ENCODE data around the gene NDUFV1. TPM values are rescaled to one million over a fixed set of nuclear protein-coding genes. Genes with fewer than 3 reads are reported as not detected.
A peak's percentile ranks its signal among the peaks of the same experiment; 100 is the strongest.
"Not testable (repeated sequence)": the region's sequence is repeated elsewhere in the genome, so short reads cannot be mapped to it uniquely, and the experiment has no call there.

NDUFV1 gene
- total RNA-seq, 1 donor = 90.1 TPM

DNA sequence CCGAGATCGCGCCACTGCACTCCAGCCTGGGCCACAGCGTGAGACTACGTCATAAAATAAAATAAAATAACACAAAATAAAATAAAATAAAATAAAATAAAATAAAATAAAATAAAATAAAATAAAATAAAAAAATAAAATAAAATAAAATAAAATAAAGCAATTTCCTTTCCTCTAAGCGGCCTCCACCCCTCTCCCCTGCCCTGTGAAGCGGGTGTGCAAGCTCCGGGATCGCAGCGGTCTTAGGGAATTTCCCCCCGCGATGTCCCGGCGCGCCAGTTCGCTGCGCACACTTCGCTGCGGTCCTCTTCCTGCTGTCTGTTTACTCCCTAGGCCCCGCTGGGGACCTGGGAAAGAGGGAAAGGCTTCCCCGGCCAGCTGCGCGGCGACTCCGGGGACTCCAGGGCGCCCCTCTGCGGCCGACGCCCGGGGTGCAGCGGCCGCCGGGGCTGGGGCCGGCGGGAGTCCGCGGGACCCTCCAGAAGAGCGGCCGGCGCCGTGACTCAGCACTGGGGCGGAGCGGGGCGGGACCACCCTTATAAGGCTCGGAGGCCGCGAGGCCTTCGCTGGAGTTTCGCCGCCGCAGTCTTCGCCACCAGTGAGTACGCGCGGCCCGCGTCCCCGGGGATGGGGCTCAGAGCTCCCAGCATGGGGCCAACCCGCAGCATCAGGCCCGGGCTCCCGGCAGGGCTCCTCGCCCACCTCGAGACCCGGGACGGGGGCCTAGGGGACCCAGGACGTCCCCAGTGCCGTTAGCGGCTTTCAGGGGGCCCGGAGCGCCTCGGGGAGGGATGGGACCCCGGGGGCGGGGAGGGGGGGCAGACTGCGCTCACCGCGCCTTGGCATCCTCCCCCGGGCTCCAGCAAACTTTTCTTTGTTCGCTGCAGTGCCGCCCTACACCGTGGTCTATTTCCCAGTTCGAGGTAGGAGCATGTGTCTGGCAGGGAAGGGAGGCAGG is 23.2 kb upstream of the NDUFV1 start, which contains the start of gene GSTP1:
TSS of gene GSTP1 (plus strand) at position 566 of the 958 bp plus-strand sequence. CDS start at position 598, 32 bp downstream.
- Histone ChIP-seq H3K4me1 (ENCODE audit: insufficient read depth, low read length) (peaks cover 67% of the 10 kb centered on the region), H3K27me3 (ENCODE audit: insufficient read depth, low read length) (no peaks in the 10 kb centered on the region), H3K4me3 (ENCODE audit: low read length) (peak within 1 kb of the TSS; percentile 57), H3K9me3 (ENCODE audit: low read depth, low read length) (no peaks in the 10 kb centered on the region)

DNA sequence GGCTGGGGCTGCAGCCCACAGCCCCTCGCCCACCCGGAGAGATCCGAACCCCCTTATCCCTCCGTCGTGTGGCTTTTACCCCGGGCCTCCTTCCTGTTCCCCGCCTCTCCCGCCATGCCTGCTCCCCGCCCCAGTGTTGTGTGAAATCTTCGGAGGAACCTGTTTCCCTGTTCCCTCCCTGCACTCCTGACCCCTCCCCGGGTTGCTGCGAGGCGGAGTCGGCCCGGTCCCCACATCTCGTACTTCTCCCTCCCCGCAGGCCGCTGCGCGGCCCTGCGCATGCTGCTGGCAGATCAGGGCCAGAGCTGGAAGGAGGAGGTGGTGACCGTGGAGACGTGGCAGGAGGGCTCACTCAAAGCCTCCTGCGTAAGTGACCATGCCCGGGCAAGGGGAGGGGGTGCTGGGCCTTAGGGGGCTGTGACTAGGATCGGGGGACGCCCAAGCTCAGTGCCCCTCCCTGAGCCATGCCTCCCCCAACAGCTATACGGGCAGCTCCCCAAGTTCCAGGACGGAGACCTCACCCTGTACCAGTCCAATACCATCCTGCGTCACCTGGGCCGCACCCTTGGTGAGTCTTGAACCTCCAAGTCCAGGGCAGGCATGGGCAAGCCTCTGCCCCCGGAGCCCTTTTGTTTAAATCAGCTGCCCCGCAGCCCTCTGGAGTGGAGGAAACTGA is 22.4 kb upstream of the NDUFV1 start:
- peak overlapping the region; percentile 57 for H3K4me3 ChIP-seq (ENCODE audit: low read length)
- H3K4me1 ChIP-seq (ENCODE audit: insufficient read depth, low read length) = peaks cover 71% of the 10 kb centered on the region

DNA sequence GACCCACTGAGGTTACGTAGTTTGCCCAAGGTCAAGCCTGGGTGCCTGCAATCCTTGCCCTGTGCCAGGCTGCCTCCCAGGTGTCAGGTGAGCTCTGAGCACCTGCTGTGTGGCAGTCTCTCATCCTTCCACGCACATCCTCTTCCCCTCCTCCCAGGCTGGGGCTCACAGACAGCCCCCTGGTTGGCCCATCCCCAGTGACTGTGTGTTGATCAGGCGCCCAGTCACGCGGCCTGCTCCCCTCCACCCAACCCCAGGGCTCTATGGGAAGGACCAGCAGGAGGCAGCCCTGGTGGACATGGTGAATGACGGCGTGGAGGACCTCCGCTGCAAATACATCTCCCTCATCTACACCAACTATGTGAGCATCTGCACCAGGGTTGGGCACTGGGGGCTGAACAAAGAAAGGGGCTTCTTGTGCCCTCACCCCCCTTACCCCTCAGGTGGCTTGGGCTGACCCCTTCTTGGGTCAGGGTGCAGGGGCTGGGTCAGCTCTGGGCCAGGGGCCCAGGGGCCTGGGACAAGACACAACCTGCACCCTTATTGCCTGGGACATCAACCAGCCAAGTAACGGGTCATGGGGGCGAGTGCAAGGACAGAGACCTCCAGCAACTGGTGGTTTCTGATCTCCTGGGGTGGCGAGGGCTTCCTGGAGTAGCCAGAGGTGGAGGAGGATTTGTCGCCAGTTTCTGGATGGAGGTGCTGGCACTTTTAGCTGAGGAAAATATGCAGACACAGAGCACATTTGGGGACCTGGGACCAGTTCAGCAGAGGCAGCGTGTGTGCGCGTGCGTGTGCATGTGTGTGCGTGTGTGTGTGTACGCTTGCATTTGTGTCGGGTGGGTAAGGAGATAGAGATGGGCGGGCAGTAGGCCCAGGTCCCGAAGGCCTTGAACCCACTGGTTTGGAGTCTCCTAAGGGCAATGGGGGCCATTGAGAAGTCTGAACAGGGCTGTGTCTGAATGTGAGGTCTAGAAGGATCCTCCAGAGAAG is 21.6 kb upstream of the NDUFV1 start:
- Histone ChIP-seq H3K4me3 (ENCODE audit: low read length) (no peak overlapping the region), H3K4me1 (ENCODE audit: insufficient read depth, low read length) (peaks cover 65% of the 10 kb centered on the region), H3K9me3 (ENCODE audit: low read depth, low read length) (no peaks in the 10 kb centered on the region), H3K27me3 (ENCODE audit: insufficient read depth, low read length) (no peaks in the 10 kb centered on the region)

More for the DNA sequence above, 22.4 kb upstream of the NDUFV1 start:
- H3K27me3 ChIP-seq (ENCODE audit: insufficient read depth, low read length) = no peaks in the 10 kb centered on the region
- H3K9me3 ChIP-seq (ENCODE audit: low read depth, low read length) = no peaks in the 10 kb centered on the region

DNA sequence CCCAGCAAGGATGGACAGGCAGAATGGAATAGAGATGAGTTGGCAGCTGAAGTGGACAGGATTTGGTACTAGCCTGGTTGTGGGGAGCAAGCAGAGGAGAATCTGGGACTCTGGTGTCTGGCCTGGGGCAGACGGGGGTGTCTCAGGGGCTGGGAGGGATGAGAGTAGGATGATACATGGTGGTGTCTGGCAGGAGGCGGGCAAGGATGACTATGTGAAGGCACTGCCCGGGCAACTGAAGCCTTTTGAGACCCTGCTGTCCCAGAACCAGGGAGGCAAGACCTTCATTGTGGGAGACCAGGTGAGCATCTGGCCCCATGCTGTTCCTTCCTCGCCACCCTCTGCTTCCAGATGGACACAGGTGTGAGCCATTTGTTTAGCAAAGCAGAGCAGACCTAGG is 20.8 kb upstream of the NDUFV1 start:
- Histone ChIP-seq H3K9me3 (ENCODE audit: low read depth, low read length) (no peaks in the 10 kb centered on the region), H3K4me1 (ENCODE audit: insufficient read depth, low read length) (peaks cover 65% of the 10 kb centered on the region), H3K4me3 (ENCODE audit: low read length) (no peak overlapping the region), H3K27me3 (ENCODE audit: insufficient read depth, low read length) (no peaks in the 10 kb centered on the region)

DNA sequence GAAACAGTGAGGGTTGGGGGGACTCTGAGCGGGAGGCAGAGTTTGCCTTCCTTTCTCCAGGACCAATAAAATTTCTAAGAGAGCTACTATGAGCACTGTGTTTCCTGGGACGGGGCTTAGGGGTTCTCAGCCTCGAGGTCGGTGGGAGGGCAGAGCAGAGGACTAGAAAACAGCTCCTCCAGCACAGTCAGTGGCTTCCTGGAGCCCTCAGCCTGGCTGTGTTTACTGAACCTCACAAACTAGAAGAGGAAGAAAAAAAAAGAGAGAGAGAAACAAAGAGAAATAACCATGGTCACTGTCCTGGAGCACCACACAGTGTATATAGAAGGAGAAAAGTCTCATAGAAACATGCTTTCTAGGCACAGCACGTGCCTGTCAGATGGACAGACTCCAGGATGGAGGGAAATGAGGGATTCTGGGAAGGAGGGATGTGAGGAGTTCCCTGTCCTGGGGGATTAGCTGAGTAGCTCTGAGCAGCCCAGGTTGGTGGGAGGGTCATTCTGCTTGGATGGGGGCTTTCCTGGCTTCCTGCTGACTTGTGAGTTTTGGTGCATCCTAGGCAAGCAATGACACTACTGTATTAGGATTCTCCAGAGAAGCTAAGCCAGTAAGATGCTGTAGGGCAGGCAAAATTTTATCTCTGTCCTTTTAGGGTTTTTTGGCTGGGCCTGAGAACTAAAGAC is 20.0 kb upstream of the NDUFV1 start:
- H3K4me1 ChIP-seq (ENCODE audit: insufficient read depth, low read length) = peaks cover 68% of the 10 kb centered on the region
- H3K4me3 ChIP-seq (ENCODE audit: low read length) = no peak overlapping the region
- H3K27me3 ChIP-seq (ENCODE audit: insufficient read depth, low read length) = no peaks in the 10 kb centered on the region
- no peaks in the 10 kb centered on the region for H3K9me3 ChIP-seq (ENCODE audit: low read depth, low read length)

DNA sequence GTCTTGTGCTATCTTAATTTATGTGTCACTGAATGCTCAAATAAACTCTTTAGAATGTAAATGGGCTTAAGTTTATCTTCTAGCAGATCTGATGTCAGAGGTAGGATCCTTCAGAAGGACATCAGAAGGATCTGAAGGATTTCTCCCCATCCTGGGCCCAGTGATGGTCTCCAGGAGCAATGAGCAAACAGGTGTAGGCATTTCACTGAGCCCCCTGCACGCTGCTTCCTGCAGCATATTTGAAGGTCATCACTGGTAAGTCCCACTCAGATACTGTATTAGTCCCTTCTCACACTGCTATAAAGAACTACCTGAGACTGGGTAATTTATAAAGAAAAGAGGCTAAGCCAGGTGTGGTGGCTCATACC is 18.6 kb upstream of the NDUFV1 start:
- Histone ChIP-seq H3K9me3 (ENCODE audit: low read depth, low read length) (no peaks in the 10 kb centered on the region), H3K4me3 (ENCODE audit: low read length) (no peak overlapping the region), H3K27me3 (ENCODE audit: insufficient read depth, low read length) (no peaks in the 10 kb centered on the region), H3K4me1 (ENCODE audit: insufficient read depth, low read length) (peaks cover 61% of the 10 kb centered on the region)

DNA sequence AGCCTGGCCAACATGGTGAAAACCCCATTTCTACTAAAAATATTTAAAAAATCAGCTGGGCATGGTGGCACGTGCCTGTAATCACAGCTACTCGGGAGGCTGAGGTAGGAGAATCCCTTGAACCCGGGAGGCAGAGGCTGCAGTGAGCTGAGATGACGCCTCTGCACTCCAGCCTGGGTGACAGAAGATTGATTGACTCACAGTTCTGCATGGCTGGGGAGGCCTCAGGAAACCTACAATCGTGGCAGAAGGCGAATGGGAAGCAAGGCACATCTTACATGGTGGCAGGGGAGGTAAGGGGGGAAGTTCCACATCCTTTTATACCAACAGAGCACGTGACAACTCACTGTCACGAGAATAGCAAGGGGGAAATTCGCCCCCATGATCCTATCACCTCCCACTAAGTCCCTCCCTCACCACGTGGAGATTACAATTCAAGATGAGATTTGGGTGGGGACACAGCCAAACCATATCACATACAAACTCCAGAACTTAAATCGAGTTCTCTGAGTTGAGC is 17.8 kb upstream of the NDUFV1 start:
- H3K9me3 ChIP-seq (ENCODE audit: low read depth, low read length); H3K27me3 ChIP-seq (ENCODE audit: insufficient read depth, low read length); H3K4me3 ChIP-seq (ENCODE audit: low read length): not testable (repeated sequence)
- H3K4me1 ChIP-seq (ENCODE audit: insufficient read depth, low read length) = peaks cover 61% of the 10 kb centered on the region

DNA sequence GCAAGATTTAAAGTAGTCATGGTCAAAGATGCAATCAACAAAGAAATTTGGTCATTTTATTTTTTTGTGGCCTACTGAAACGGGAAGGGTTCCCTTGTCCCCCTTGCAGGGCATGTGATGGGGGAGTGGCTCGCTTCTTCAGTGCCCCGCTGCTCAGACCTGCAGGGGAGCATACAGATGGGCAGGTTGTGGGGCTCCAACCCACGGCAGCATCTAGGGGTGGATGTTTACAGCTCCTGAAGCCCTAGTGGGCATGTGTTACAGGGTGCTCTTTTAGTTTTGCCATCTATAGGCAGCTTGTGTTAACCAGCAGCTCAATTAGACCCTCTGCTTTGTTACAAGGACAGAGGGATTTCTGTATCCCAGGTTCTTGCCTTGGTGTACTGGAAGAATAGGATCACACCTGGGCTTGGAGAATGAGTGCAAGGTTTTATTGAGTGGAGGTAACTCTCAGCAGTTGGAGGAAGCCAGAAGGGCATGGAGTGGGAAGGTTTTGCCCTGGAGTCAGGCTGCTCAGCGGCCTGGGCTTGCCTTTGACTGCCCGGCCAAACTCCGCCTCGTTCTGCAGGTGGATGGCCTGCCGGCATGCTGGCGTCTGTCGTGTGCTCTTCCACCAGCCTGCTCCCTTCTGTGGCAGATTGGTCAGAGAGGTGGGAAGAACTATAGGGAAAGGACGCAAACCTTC is 13.7 kb upstream of the NDUFV1 start:
- Histone ChIP-seq H3K4me3 (ENCODE audit: low read length) (no peak overlapping the region), H3K9me3 (ENCODE audit: low read depth, low read length) (no peaks in the 10 kb centered on the region), H3K4me1 (ENCODE audit: insufficient read depth, low read length) (peaks cover 21% of the 10 kb centered on the region), H3K27me3 (ENCODE audit: insufficient read depth, low read length) (no peaks in the 10 kb centered on the region)

DNA sequence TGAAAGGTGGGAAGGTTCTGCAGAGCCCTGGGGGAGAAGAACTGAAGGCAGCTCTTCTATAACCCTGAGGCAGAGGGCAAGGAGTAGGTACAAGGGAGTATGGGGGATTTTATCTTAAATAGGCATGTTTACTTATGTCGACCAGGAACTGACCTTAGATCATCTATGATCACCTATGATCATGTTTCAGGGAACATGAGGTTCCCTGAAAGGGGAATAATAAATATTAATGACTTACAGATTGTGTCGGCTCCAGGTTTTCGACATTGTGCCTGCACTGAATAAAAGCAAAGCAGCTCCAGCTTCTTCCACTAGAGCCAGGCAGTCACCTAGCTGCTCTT is 13.2 kb upstream of the NDUFV1 start:
- H3K4me1 ChIP-seq (ENCODE audit: insufficient read depth, low read length) = peaks cover 16% of the 10 kb centered on the region
- no peaks in the 10 kb centered on the region for H3K9me3 ChIP-seq (ENCODE audit: low read depth, low read length)
- no peak overlapping the region for H3K4me3 ChIP-seq (ENCODE audit: low read length)
- no peaks in the 10 kb centered on the region for H3K27me3 ChIP-seq (ENCODE audit: insufficient read depth, low read length)

DNA sequence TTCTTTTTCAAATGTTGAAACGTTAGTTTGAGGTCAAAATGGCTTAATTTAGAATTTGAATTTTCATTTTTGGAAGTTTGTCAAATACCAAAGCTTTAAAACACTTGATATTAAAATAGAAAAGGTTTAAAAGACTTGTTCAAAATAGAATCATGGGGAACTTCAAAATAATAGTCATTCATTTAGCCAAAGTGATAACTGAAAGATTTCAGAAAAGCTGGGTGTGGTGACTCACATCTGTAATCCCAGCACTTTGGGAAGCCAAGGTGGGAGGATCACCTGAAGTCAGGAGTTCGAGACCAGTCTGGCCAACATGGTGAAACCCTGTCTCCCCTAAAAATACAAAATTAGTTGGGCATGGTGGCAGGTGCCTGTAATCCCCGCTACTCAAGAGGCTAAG is 12.3 kb upstream of the NDUFV1 start:
- Histone ChIP-seq H3K27me3 (ENCODE audit: insufficient read depth, low read length) (no peaks in the 10 kb centered on the region), H3K9me3 (ENCODE audit: low read depth, low read length) (no peaks in the 10 kb centered on the region), H3K4me1 (ENCODE audit: insufficient read depth, low read length) (peaks cover 8% of the 10 kb centered on the region), H3K4me3 (ENCODE audit: low read length) (no peak overlapping the region)

DNA sequence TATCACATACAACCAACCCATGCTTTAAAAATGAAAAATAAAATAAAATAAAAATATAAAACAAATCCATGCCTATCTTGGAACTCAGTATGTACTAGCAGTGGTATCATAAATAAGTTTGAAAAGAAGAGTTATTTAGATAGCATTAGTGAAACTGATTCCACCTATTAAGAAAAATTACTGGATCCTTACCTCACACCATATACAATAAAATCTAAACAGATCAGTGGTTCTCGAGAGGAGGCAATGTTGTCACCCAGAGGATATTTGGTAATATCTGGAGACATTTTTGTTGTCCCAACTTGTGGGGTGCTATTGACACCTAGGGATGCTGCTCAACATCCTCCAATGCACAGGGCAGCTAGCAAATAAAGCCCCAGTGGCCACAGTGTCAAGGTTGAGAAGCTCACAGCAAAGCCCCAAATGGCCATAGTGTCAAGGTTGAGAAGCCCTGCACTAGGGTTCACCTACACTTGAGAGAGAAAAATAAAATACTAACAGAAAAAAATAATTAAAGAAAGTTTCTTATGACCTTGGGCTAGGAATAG is 9.9 kb upstream of the NDUFV1 start:
- Histone ChIP-seq H3K4me1 (ENCODE audit: insufficient read depth, low read length) (peaks cover 16% of the 10 kb centered on the region), H3K4me3 (ENCODE audit: low read length) (no peak overlapping the region), H3K27me3 (ENCODE audit: insufficient read depth, low read length) (no peaks in the 10 kb centered on the region), H3K9me3 (ENCODE audit: low read depth, low read length) (no peaks in the 10 kb centered on the region)

DNA sequence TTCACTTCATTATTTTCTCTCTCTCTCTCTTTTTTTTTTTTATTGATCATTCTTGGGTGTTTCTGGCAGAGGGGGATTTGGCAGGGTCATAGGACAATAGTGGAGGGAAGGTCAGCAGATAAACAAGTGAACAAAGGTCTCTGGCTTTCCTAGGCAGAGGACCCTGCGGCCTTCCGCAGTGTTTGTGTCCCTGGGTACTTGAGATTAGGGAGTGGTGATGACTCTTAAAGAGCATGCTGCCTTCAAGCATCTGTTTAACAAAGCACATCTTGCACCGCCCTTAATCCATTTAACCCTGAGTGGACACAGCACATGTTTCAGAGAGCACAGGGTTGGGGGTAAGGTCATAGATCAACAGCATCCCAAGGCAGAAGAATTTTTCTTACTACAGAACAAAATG is 9.3 kb upstream of the NDUFV1 start:
- H3K4me1 ChIP-seq (ENCODE audit: insufficient read depth, low read length) = peaks cover 13% of the 10 kb centered on the region
- H3K9me3 ChIP-seq (ENCODE audit: low read depth, low read length); H3K4me3 ChIP-seq (ENCODE audit: low read length); H3K27me3 ChIP-seq (ENCODE audit: insufficient read depth, low read length): not testable (repeated sequence)

DNA sequence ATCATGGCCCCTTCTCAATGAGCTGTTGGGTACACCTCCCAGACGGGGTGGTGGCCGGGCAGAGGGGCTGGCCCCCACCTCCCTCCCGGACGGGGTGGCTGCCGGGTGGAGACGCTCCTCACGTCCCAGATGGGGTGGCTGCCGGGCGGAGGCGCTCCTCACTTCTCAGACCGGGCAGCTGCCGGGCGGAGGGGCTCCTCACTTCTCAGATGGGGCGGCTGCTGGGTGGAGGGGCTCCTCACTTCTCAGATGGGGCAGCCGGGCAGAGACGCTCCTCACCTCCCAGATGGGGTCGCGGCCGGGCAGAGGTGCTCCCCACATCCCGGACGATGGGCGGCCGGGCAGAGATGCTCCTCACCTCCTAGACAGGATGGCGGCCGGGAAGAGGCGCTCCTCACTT is 8.8 kb upstream of the NDUFV1 start:
- H3K4me3 ChIP-seq (ENCODE audit: low read length); H3K9me3 ChIP-seq (ENCODE audit: low read depth, low read length); H3K27me3 ChIP-seq (ENCODE audit: insufficient read depth, low read length): not testable (repeated sequence)
- H3K4me1 ChIP-seq (ENCODE audit: insufficient read depth, low read length) = peaks cover 12% of the 10 kb centered on the region
